HG03520 (cell line): ENCODE results near the gene RELN.

Experiments used
- ATAC-seq: cut with Tn5 transposase; IDR thresholded peaks from one replicate; pipeline ENCODE4 v1.9.1; 2021; ENCODE audit warnings: mild to moderate bottlenecking, moderate library complexity; ENCODE audit not compliant: unreplicated experiment

Gene RELN

GRCh38 chr7:103729026-103729425 lies 260.4 kb downstream of the RELN start:
- ATAC-seq, result no peak

- no peak for ATAC-seq
Observed at GRCh38 chr7:103727982-103728610, 261.4 kb downstream of the RELN start.

- ATAC-seq, result no peak
Observed at GRCh38 chr7:103719070-103719469, 270.4 kb downstream of the RELN start.

GRCh38 chr7:103718482-103719061 lies 270.9 kb downstream of the RELN start:
- no peak for ATAC-seq

GRCh38 chr7:103717574-103717973 lies 271.9 kb downstream of the RELN start:
- ATAC-seq, result no peak

GRCh38 chr7:103715376-103716120 lies 273.9 kb downstream of the RELN start:
- ATAC-seq, result no peak

GRCh38 chr7:103714376-103714927 lies 275.0 kb downstream of the RELN start:
- no peak for ATAC-seq

- ATAC-seq, result no peak
Observed at GRCh38 chr7:103712991-103713778, 276.3 kb downstream of the RELN start.

- no peak for ATAC-seq
Observed at GRCh38 chr7:103711413-103711812, 278.0 kb downstream of the RELN start.

- no peak for ATAC-seq
Observed at GRCh38 chr7:103710247-103710646, 279.2 kb downstream of the RELN start.

- ATAC-seq, result no peak
Observed at GRCh38 chr7:103706805-103707204, 282.7 kb downstream of the RELN start.

- ATAC-seq, result no peak
Observed at GRCh38 chr7:103705542-103705941, 283.9 kb downstream of the RELN start.

- ATAC-seq, result no peak
Observed at GRCh38 chr7:103704701-103705100, 284.8 kb downstream of the RELN start.

- no peak for ATAC-seq
Observed at GRCh38 chr7:103702982-103703381, 286.5 kb downstream of the RELN start.

GRCh38 chr7:103702454-103702853 lies 287.0 kb downstream of the RELN start:
- no peak for ATAC-seq

- ATAC-seq, result no peak
Observed at GRCh38 chr7:103699032-103699431, 290.4 kb downstream of the RELN start.

- no peak for ATAC-seq
Observed at GRCh38 chr7:103698064-103698463, 291.4 kb downstream of the RELN start.

GRCh38 chr7:103695521-103695920 lies 293.9 kb downstream of the RELN start:
- ATAC-seq, result no peak

GRCh38 chr7:103694304-103694703 lies 295.2 kb downstream of the RELN start:
- ATAC-seq, result no peak

- no peak for ATAC-seq
Observed at GRCh38 chr7:103691291-103691690, 298.2 kb downstream of the RELN start.
